GM12801 (cell line): ENCODE measurements around the gene KCNN4.

ENCODE experiments used
- TF ChIP-seq, protein P1 (sequence below): IDR thresholded peaks from one replicate; pipeline ENCODE4 v1.5.1; 2011; ENCODE audit warnings: control low read depth; ENCODE audit not compliant: insufficient read length; ENCODE audit errors: extremely low read depth

Gene KCNN4

DNA sequence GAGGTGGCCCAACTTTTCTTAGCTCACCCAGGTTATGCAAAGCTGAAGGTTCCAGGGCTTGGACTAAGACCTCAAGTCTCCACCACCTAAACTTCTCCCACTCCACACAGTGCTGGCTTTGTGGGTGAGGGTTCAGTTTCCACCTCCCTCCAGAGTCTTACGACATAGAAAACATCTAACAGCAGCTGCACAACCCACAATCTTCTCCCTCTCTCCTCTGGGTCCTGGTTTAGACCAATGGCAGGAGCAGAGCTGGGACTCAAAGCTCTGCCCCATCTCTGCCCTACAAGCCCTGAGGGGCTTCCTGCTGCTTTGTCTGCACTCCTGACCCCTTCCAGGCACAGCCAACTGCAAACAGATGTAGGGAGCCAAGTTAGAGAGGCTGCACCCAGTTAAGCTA lies 48.9 kb downstream of the KCNN4 start:
- TF ChIP-seq, protein P1, sequence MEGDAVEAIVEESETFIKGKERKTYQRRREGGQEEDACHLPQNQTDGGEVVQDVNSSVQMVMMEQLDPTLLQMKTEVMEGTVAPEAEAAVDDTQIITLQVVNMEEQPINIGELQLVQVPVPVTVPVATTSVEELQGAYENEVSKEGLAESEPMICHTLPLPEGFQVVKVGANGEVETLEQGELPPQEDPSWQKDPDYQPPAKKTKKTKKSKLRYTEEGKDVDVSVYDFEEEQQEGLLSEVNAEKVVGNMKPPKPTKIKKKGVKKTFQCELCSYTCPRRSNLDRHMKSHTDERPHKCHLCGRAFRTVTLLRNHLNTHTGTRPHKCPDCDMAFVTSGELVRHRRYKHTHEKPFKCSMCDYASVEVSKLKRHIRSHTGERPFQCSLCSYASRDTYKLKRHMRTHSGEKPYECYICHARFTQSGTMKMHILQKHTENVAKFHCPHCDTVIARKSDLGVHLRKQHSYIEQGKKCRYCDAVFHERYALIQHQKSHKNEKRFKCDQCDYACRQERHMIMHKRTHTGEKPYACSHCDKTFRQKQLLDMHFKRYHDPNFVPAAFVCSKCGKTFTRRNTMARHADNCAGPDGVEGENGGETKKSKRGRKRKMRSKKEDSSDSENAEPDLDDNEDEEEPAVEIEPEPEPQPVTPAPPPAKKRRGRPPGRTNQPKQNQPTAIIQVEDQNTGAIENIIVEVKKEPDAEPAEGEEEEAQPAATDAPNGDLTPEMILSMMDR, result no peak

DNA sequence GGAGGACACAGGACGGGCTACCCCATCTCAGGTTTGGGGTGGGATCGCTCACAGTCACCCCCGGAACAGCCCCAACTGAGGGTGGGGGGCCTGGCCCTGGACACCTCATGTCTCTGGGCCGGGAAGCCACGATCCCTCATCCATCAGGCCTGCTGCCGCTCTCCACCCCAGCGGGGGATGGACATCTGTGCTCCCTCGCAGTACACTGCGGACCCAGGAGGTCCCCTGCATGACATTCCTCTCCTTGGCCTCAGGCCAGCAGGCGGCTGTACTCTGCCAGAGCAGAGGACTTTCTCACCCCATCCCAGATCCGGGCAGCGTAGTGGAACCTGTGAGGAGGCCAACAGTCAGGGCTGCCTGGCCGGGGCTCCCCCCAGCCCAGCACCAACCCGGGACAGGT lies 49.4 kb downstream of the KCNN4 start:
- TF ChIP-seq, protein P1, result no peak

DNA sequence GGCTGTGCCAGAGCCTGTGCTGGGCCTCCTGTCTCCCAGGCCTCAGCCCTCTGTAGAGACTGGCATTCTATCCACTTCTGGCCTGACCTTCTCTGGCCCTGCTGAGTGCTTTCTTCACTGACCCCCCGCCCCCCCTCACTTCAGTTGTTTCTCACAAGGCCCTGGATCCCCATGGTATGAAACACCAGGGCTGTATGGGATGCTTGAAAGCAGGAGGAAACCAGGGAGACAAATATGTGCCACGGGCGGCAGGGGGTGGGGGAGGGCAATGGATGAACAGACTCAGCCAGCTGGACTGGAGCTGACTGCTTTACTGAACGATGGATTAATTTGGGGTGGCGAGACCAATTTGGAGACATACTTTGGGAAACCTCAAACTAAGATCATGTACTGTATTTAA lies 50.9 kb downstream of the KCNN4 start:
- TF ChIP-seq, protein P1, result no peak

DNA sequence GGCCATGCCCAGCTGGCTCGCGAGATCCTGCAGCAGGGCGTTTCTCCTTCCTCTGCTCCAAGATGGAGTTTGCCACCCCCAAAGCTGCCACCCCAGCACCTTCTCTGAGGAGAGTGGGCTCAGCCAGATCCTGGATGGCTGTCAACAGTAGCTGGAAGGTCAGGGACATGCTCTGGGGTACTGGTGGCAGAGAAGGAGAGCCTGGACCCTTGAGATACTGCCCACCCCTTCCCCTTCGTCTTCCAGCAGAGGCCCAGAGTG lies 53.2 kb downstream of the KCNN4 start:
- TF ChIP-seq, protein P1, result no peak

DNA sequence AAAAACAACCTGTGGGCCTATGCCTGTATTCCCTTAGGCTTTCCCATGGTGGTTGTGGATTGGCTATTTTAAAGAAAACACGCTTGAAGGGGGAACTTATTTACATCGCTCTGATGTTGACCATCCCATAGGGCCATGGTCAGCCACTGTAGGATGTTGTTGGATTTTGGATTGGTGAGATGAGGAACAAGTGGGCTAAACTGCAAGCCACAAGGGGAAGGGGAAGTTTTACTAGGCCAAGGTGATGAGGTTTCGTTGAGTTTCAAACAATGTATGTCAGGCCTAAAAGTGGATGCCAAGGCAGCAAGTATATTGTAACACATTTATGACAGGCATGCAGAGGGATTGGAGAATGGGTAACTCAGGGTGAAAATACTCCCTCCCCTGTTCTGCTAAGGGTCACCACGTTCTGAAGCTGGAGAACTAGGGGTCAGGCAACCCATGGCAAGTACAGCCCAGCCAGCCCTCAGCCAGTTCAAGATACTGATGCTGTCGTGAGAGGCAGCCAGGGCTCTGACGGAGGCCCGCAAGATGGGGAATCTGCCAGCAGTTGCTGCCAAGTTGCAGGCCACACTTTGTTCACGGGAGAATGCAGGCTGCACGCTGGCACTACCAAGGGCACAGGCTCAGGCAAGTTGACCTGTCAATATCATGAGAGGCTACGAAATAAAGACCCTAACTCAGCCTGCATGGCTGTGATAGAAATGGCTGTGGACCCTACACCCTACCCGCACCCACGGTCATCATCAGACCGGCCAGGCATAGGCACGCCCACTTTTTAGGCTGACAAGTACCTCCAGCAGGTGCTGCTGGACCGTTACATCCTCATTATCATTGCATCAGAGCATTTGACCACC lies 53.8 kb downstream of the KCNN4 start:
- TF ChIP-seq, protein P1, result no peak

DNA sequence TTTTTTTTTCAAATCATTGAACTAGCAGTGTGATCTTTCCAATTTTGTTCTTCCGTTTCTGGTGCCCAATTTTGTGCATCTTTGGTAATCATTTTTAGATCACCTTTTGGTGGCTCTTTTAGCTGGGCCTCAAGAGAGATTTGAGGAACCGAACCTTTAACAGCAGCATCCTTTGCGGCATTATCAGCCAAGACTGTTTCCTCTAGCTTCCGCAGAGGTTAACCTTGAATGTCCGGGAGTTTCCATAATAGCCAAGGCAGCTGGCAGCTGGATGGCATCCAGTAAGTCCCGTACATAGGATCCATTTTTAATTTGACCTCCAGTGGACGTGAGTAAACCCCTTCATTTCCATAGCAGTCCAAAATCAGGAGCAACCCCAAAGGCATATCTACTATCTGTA lies 55.3 kb downstream of the KCNN4 start:
- TF ChIP-seq, protein P1, result no peak

DNA sequence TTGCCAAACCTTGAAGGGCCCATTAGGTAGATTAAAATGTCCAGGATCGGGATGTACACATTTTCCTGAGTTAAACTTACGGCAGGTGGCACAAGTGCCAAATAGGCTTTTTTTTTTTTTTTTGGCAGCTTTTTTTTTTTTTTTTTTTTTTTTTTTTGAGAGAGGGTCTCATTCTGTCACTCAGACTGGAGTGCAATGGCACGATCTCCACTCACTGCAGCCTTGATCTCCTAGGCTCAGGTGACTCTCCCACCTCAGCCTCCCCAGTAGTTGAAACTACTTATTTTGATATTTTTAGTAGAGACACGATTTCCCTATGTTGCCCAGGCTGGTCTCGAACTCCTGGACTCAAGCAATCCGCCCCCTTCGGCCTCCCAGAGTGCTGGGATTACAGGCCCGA lies 55.9 kb downstream of the KCNN4 start:
- TF ChIP-seq, protein P1, result no peak

DNA sequence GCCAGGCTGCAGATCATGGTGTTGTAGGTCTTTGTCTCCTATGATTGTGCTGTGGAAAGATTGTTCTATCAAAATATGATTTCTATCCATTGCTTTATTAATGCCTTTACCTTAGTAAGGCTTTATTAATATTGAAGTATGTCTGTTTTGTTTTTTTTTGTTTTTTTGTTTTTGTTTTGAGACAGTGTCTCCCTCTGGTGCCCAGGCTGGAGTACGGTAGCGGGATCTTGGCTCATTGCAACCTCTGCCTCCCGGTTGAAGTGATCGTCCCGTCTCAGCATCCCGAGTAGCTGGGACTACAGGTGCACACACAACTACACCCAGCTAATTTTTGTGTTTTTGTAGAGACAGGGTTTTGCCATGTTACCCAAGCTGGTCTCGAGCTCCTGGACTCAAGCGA lies 57.2 kb downstream of the KCNN4 start:
- TF ChIP-seq, protein P1, result no peak
